NCI-H2029 (cell line): ENCODE measurements around the gene TMEM40.
"Not testable (repeated sequence)": the region's sequence is repeated elsewhere in the genome, so short reads cannot be mapped to it uniquely, and the experiment has no call there.

Experiments
- DNase-seq: peaks from one replicate; lab custom pipeline; 2025; lab: John Stamatoyannopoulos, UW

The TMEM40 gene

DNA sequence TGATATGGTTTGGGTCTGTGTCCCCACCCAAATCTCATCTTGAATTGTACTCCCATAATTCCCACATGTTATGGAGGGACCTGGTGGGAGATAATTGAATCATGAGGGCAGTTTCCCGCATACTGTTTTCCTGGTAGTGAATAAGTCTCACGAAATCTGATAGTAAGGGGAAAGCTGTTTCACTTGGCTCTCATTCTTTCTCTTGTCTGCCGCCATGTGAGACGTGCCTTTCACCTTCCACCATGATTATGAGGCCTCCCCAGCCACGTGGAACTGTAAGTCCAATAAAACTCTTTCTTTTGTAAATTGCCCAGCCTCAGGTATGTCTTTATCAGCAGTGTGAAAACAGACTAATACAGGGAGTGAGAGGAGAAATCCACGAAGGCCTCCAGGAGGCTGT lies 16.9 kb upstream of the TMEM40 start:
- DNase-seq = not testable (repeated sequence)

DNA sequence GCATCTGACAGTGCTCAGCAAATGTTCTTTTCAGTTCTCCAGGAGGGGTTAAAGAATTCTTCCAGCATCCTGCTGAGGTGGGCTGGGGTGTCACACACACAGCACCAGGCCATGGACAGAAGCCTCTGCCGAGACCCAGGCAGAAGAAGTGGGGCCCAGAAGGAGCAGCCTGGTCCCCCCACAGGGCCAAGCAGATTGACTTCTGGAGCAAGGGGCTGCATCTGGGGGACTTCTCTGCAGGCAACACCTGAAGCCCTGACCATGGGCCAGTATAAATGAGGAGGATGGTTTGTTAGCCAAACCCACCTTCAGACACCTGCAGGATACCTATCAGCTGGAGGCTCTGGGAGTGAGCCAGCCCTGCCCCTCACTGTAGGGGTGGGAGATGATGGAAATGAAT lies 16.2 kb upstream of the TMEM40 start:
- no peak for DNase-seq

DNA sequence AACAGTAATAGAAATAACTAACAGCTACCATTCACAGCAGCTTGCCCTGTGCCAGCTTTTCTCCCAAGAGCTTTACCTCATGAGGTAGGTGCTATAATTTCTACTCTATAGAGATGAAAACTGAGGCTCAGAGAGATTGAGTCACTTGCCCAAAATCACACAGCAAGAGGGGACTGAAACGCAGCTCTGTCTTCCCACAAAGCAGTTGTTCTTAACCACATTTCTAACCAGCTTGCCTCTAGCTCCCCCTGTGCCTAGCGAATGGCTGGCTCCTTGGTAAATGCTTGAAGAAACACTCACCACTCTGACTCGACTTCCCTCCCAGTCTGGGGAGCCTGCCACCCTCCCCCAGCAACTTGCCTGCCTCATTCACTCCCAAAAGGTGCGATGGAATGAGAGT lies 15.6 kb upstream of the TMEM40 start:
- DNase-seq = no peak

GRCh38 chr3:12773710-12774086 lies 14.6 kb upstream of the TMEM40 start:
- DNase-seq = no peak

GRCh38 chr3:12773030-12773709 lies 14.1 kb upstream of the TMEM40 start:
- DNase-seq = no peak

DNA sequence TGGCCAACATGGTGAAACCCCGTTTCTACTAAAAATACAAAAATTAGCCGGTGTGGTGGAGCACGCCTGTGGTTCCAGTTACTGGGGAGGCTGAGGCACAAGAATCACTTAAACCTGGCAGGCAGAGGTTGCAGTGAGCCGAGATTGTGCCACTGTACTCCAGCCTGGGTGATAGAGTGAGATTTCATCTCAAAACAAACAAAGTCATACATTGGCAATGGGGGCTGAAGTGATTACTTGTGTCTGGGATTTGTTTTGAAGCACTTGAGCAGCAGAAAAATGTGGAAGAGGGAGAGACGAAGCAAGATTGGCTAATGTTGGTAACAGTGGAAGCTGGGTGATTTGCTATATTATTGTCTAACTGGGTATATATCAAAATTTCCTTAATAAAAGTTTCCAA lies 13.4 kb upstream of the TMEM40 start:
- no peak for DNase-seq

- no peak for DNase-seq
Measured at GRCh38 chr3:12771236-12771635, 12.2 kb upstream of the TMEM40 start.

DNA sequence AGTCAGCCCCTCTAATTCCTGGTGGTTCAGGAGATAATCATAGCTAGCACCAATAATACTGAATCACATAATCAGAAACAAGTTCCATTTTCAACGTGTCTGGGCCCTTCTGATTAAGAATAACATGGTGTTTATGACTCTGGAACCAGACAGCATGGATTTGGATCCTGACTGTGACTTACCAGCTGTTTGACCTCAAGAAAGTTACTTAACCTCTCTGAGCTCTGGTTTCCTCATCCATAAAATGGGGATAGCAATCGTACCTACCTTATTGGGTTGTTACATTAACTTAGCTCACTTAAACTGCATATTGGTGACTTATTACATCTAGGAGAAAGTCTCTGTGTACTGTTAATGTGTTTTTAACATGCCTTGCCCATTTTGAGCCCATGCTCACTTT lies 10.7 kb upstream of the TMEM40 start:
- no peak for DNase-seq

DNA sequence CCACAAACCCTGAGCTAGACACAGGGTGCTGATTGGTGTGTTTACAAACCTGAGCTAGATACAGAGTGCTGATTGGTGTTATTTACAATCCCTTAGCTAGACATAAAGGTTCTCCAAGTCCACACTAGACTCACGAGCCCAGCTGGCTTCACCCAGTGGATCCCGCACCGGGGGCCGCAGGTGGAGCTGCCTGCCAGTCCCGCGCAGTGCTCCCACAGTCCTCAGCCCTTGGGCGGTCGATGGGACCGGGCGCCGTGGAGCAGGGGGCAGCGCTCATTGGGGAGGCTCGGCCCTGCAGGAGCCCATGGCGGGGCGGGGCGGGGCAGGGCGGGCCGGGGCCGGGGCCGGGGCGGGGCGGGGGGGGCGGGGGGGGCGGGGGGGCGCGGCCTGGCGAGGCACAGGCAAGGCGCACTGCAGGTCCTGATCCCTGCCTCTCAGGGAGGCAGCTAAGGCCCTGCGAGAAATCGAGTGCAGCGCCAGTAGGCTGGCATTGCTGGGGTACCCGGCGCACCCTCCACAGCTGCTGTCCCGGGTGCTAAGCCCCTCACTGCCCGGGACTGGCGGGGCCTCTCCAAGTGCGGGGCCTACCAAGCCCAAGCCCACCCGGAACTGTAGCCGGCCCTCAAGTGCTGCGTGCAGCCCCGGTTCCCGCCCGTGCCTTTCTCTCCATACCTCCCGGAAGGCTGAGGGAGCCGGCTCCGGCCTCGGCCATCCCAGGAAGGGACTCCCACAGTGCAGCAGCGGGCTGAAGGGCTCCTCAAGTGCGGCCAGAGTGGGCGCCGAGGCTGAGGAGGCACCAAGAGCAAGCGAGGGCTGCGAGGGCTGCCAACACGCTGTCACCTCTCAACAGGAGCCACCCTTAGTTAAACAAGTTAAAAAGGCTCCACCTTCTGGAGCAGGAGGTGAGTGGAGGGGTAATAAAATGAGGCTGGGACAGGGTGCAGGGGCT lies 9.8 kb upstream of the TMEM40 start:
- no peak for DNase-seq

DNA sequence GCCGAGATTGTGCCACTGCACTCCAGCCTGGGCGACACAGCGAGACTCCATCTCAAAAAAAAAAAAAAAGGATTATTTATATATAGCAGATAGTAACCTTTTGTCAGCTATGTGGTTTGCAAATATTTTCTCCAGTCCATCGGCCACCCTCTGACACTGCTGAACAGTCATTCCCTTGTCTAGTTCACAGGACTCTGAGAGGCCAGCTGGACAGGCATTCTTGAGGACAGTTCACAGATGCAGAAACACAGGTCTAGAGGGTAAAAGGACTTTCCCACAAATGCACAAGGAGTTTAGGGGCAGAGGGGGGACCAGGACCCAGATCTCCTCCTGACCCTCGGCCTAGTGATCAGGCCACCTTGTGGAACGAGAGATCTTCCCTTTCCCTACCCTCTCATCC lies 7.5 kb upstream of the TMEM40 start:
- no peak for DNase-seq

DNA sequence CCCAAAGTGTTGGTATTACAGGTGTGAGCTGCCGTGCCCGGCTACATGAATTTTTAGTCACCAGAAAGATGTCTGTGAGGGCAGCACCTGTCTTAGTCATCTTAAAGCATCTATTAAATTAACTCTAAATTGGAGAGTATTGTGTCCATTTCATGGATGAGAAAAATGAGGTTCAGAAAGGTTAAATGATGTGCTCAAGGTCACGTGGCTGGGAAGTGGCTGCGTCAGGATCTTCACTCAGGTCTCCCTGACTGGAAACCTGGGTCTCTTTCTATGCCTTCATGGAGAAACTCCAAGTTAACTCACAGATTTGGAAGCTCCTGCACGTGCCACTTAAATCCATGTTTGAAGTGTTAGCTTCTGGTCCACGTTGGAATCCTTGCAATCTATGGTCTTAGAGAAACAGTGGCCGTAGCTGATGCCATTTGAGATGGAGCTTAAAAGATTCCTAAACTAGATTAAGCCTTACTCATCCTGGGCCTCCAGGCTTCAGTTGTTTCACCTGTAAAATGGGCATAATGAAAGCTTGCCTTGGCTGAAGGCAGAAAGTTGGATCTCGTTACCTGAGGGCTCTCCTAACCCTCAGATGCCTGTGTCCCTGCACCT lies 5.2 kb upstream of the TMEM40 start:
- no peak for DNase-seq

- DNase-seq = no peak
Measured at GRCh38 chr3:12759693-12760565, 870 bp upstream of the TMEM40 start.

- peak; percentile 57 for DNase-seq
Measured at GRCh38 chr3:12758025-12758781, 856 bp downstream of the TMEM40 start.

DNA sequence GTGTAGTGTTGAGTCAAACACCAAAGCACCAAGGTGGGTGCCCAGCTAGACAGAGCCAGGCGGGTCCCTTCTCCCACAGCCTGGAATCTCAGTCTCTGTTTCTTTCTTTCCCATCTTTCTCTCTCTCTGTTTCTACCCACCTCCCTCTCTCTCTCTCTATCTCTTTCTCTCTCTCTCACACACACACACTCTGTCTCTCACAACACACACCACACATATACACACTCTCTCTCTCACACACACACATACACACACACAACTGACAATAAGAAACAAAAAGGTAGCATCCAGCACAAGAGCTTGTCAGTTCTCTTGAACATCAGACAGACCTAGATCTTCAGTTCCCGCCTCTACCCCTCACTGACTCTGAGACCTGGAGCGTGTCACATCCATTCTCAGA lies 2.4 kb downstream of the TMEM40 start:
- no peak for DNase-seq

- no peak for DNase-seq
Measured at GRCh38 chr3:12756175-12756574, 2.9 kb downstream of the TMEM40 start.

- no peak for DNase-seq
Measured at GRCh38 chr3:12755754-12756153, 3.3 kb downstream of the TMEM40 start.

- no peak for DNase-seq
Measured at GRCh38 chr3:12754313-12754712, 4.7 kb downstream of the TMEM40 start.

- no peak for DNase-seq
Measured at GRCh38 chr3:12753275-12754028, 5.6 kb downstream of the TMEM40 start.

GRCh38 chr3:12752809-12753208 lies 6.2 kb downstream of the TMEM40 start:
- DNase-seq = no peak

GRCh38 chr3:12752102-12752501 lies 7.0 kb downstream of the TMEM40 start:
- DNase-seq = no peak

GRCh38 chr3:12751571-12751970 lies 7.5 kb downstream of the TMEM40 start:
- DNase-seq = no peak
